SK-N-SH (cell line): ENCODE measurements around the gene ODAD2. TPM values are rescaled to one million over a fixed set of nuclear protein-coding genes. Genes with fewer than 3 reads are reported as not detected.
"Not testable (repeated sequence)": the region's sequence is repeated elsewhere in the genome, so short reads cannot be mapped to it uniquely, and the experiment has no call there.

ENCODE experiments used
- CTCF ChIA-PET: fragments of 300-600, 350-600 bp; formaldehyde crosslinking; extraction: SDS; loops from one replicate; lab custom pipeline; 2021; lab: Yijun Ruan, JAX
- POLR2A ChIA-PET: fragments of 350-600 bp; sonication (Branson Sonifier 250); formaldehyde crosslinking; extraction: SDS; loops from one replicate; lab custom pipeline; 2020; ENCODE audit warnings: antibody characterized with exemption, inconsistent platforms; lab: Yijun Ruan, JAX
- DNase-seq: peaks from one replicate; pipeline ENCODE4 v3.0.0; 2012
- H2AFZ ChIP-seq: fragments of 200-600 bp; sonication (generic); 2 replicates; pipeline ENCODE4 v1.8.1; 2016; ENCODE audit warnings: antibody characterized with exemption, mild to moderate bottlenecking, low read depth
- H3F3A ChIP-seq: fragments of 200-600 bp; sonication (generic); replicated peaks from 2 replicates; pipeline ENCODE3; 2016; ENCODE audit warnings: antibody characterized with exemption, mild to moderate bottlenecking; ENCODE audit not compliant: insufficient read depth
- H3K27ac ChIP-seq, 2 experiments: fragments of 200-500 bp in 1 of 2; fragments of 200-600 bp in 1 of 2; sonication (Bioruptor generic) in 1 of 2; sonication (generic), shearing (Covaris generic) in 1 of 2; 2 replicates each; pipeline versions ENCODE4 v1.5.1 to v1.6.1; 2014 to 2016; ENCODE audit warnings: low read depth in 2 of 2, inconsistent platforms in 1 of 2, low read length in 1 of 2, mild to moderate bottlenecking in 1 of 2, mixed read lengths in 1 of 2
- H3K27me3 ChIP-seq: fragments of 200-600 bp; sonication (generic), shearing (Covaris generic); 2 replicates; pipeline ENCODE4 v1.6.1; 2016; ENCODE audit warnings: mixed run types; ENCODE audit not compliant: insufficient read depth
- H3K36me3 ChIP-seq, 2 experiments: fragments of 200-500 bp in 1 of 2; fragments of 200-600 bp in 1 of 2; sonication (Bioruptor generic) in 1 of 2; sonication (generic) in 1 of 2; replicated peaks in 1 of 2; 2 replicates each; pipeline versions ENCODE3 to v1.5.1; 2014 to 2016; ENCODE audit warnings: low read length in 1 of 2, mild to moderate bottlenecking in 1 of 2; ENCODE audit not compliant: insufficient read depth in 2 of 2, control insufficient read depth in 1 of 2
- H3K4me1 ChIP-seq, 2 experiments: fragments of 200-500 bp in 1 of 2; fragments of 200-600 bp in 1 of 2; sonication (Bioruptor generic) in 1 of 2; sonication (generic), shearing (Covaris generic) in 1 of 2; 2 replicates each; pipeline versions ENCODE4 v1.5.1 to v1.6.1; 2014 to 2016; ENCODE audit warnings: low read depth in 1 of 2, low read length in 1 of 2, mixed run types in 1 of 2; ENCODE audit not compliant: insufficient read depth in 2 of 2, control insufficient read depth in 1 of 2
- H3K4me2 ChIP-seq: fragments of 200-600 bp; sonication (generic), shearing (Covaris generic); 2 replicates; pipeline ENCODE4 v1.6.1; 2017; ENCODE audit warnings: mixed run types
- H3K4me3 ChIP-seq, 2 experiments: fragments of 200-500 bp in 1 of 2; fragments of 200-600 bp in 1 of 2; sonication (Bioruptor generic) in 1 of 2; sonication (generic), shearing (Covaris generic) in 1 of 2; 2 replicates each; pipeline versions ENCODE4 v1.5.1 to v1.8.1; 2014 to 2016; ENCODE audit warnings: low read depth in 2 of 2, inconsistent platforms in 1 of 2, low read length in 1 of 2, mild to moderate bottlenecking in 1 of 2, mixed read lengths in 1 of 2, moderate library complexity in 1 of 2
- H3K79me2 ChIP-seq: fragments of 200-600 bp; sonication (generic); 2 replicates; pipeline ENCODE4 v1.8.1; 2017; ENCODE audit warnings: mild to moderate bottlenecking; ENCODE audit not compliant: insufficient read depth
- H3K9ac ChIP-seq: fragments of 200-600 bp; sonication (generic); 2 replicates; pipeline ENCODE4 v1.6.1; 2017; ENCODE audit warnings: mixed run types
- H3K9me2 ChIP-seq: fragments of 200-600 bp; sonication (generic); 2 replicates; pipeline ENCODE4 v1.6.1; 2017; ENCODE audit warnings: mixed run types
- H3K9me3 ChIP-seq: fragments of 200-600 bp; sonication (generic); 2 replicates; pipeline ENCODE4 v1.6.1; 2017; ENCODE audit warnings: mixed run types, mild to moderate bottlenecking, moderate library complexity
- H4K20me1 ChIP-seq: fragments of 200-600 bp; sonication (generic); 2 replicates; pipeline ENCODE4 v1.6.1; 2017; ENCODE audit warnings: mild to moderate bottlenecking, mixed run types; ENCODE audit not compliant: insufficient read depth
- CHD2 ChIP-seq: fragments of 150-350 bp; IDR thresholded peaks from 2 replicates; pipeline ENCODE4 v1.6.1; 2018; ENCODE audit warnings: low read length; ENCODE audit not compliant: partially characterized antibody
- CTCF ChIP-seq: fragments of 200-600 bp; sonication (generic); IDR thresholded peaks from 2 replicates; pipeline ENCODE4 v1.6.1; 2017; ENCODE audit warnings: antibody characterized with exemption, mild to moderate bottlenecking, moderate library complexity
- ELF1 ChIP-seq: IDR thresholded peaks from 2 replicates; pipeline ENCODE4 v1.4.0; 2012
- EP300 ChIP-seq, 2 experiments: IDR thresholded peaks; 2 replicates each; pipeline versions ENCODE4 v1.4.0 to v1.6.1; 2012; ENCODE audit warnings: borderline replicate concordance in 1 of 2, low read depth in 1 of 2, low read length in 1 of 2
- FOXJ3 ChIP-seq: sonication (generic); formaldehyde crosslinking; IDR thresholded peaks from 2 replicates; pipeline ENCODE4 v1.5.1; 2020; ENCODE audit warnings: mild to moderate bottlenecking, missing genetic modification reagents
- FOXM1 ChIP-seq: IDR thresholded peaks from 2 replicates; pipeline ENCODE4 v1.4.0; 2012; ENCODE audit warnings: low read depth, mild to moderate bottlenecking
- GABPA ChIP-seq: IDR thresholded peaks from 2 replicates; pipeline ENCODE4 v1.4.0; 2012; ENCODE audit warnings: low read depth, mild to moderate bottlenecking
- GATA2 ChIP-seq: sonication (generic); formaldehyde crosslinking; IDR thresholded peaks from 2 replicates; pipeline ENCODE4 v1.5.0; 2020; ENCODE audit warnings: mild to moderate bottlenecking, missing genetic modification reagents
- JUND ChIP-seq: IDR thresholded peaks from 2 replicates; pipeline ENCODE4 v1.4.0; 2012
- MAX ChIP-seq: IDR thresholded peaks from 2 replicates; pipeline ENCODE4 v1.4.0; 2012; ENCODE audit warnings: low read depth
- MEF2A ChIP-seq: IDR thresholded peaks from 2 replicates; pipeline ENCODE4 v1.4.0; 2012; ENCODE audit warnings: low read depth, borderline replicate concordance
- MXI1 ChIP-seq: IDR thresholded peaks from 2 replicates; pipeline ENCODE4 v1.6.1; 2012; ENCODE audit warnings: mild to moderate bottlenecking, low read depth, low read length, improper control_type of control experiment
- RAD21 ChIP-seq: IDR thresholded peaks from 2 replicates; pipeline ENCODE4 v1.6.1; 2012; ENCODE audit warnings: mild to moderate bottlenecking, low read length
- RCOR1 ChIP-seq: fragments of 150-350 bp; IDR thresholded peaks from 2 replicates; pipeline ENCODE4 v1.6.1; 2017; ENCODE audit warnings: antibody characterized with exemption, low read length
- REST ChIP-seq: IDR thresholded peaks from 2 replicates; pipeline ENCODE4 v1.6.1; 2012; ENCODE audit warnings: mild to moderate bottlenecking, low read depth, low read length, moderate library complexity
- RFX5 ChIP-seq: IDR thresholded peaks from 2 replicates; pipeline ENCODE4 v1.6.1; 2012; ENCODE audit warnings: mild to moderate bottlenecking, improper control_type of control experiment, low read length
- RXRA ChIP-seq: IDR thresholded peaks from 2 replicates; pipeline ENCODE4 v1.4.0; 2012; ENCODE audit warnings: low read depth, mild to moderate bottlenecking, borderline replicate concordance
- TEAD4 ChIP-seq: IDR thresholded peaks from 2 replicates; pipeline ENCODE4 v1.4.0; 2012; ENCODE audit warnings: mild to moderate bottlenecking, borderline replicate concordance; ENCODE audit not compliant: insufficient read depth
- USF1 ChIP-seq: IDR thresholded peaks from 2 replicates; pipeline ENCODE4 v1.4.0; 2012; ENCODE audit warnings: low read depth, borderline replicate concordance
- WGBS: methylation state at CpG from one replicate; pipeline ENCODE4 v1.1.6; 2017; ENCODE audit warnings: low lambda C conversion rate; 5-methylcytosine and 5-hydroxymethylcytosine counted together
- polyA plus RNA-seq, 3 experiments: library from polyadenylated mRNA; depleted of rRNA; stranded (reverse); fragments of >200 nt; gene quantifications; 2 replicates each; pipeline ENCODE4 v1.2.3, GENCODE V29; 2012

ODAD2 gene
- polyA plus RNA-seq, 1 of the 3 experiments (the other 2 are of a cell fraction) = not detected

- Histone ChIP-seq H3K36me3 (no peaks in the 10 kb centered on the region), H3K9ac (no peak overlapping the region), H3K27me3 (no peaks in the 10 kb centered on the region), H2AFZ (no peak overlapping the region), H4K20me1 (no peaks in the 10 kb centered on the region), H3K9me2 (no peaks in the 10 kb centered on the region), H3K9me3 (no peaks in the 10 kb centered on the region), H3K79me2 (no peaks in the 10 kb centered on the region), H3K4me3 (no peak overlapping the region), H3K27ac (no peak overlapping the region), H3K4me1 (no peaks in the 10 kb centered on the region), H3K4me2 (no peak overlapping the region), H3F3A (peaks cover 4% of the 10 kb centered on the region)
- CTCF ChIA-PET = no interaction called here
- TF ChIP-seq GABPA (no peak), FOXM1 (no peak), TEAD4 (no peak), JUND (no peak), CTCF (no peak), CHD2 (no peak), EP300 (IDR thresholded peaks at IDR 0.05; ENCODE audit: borderline replicate concordance in 1 of 2, low read depth in 1 of 2, low read length in 1 of 2) (no peak), RXRA (no peak), RCOR1 (no peak), ELF1 (no peak), USF1 (no peak), MEF2A (no peak), FOXJ3 (CRISPR knock-in tag) (no peak), GATA2 (CRISPR knock-in tag) (no peak), MAX (no peak), RFX5 (no peak), RAD21 (no peak), REST (no peak), MXI1 (no peak)
- POLR2A ChIA-PET = no interaction called here
- no peak for DNase-seq
- 4% methylated on average over 6 of the region's 6 CpGs for WGBS
These were observed 39.7 kb downstream of the ODAD2 start for GRCh38 chr10:27959093-27959715.

GRCh38 chr10:27958383-27958782, 40.5 kb downstream of the ODAD2 start:
- H3K9me3 ChIP-seq, H3F3A ChIP-seq, H4K20me1 ChIP-seq, DNase-seq, H3K4me3 ChIP-seq, H2AFZ ChIP-seq, H3K9me2 ChIP-seq, POLR2A ChIA-PET, H3K4me1 ChIP-seq, H3K4me2 ChIP-seq, H3K79me2 ChIP-seq, H3K36me3 ChIP-seq, H3K9ac ChIP-seq, H3K27ac ChIP-seq, H3K27me3 ChIP-seq, CTCF ChIA-PET: not testable (repeated sequence)
- 0% methylated on average over 3 of the region's 3 CpGs for WGBS
